Measurements from ENCODE around the gene THRAP3.

THRAP3 gene

DNA sequence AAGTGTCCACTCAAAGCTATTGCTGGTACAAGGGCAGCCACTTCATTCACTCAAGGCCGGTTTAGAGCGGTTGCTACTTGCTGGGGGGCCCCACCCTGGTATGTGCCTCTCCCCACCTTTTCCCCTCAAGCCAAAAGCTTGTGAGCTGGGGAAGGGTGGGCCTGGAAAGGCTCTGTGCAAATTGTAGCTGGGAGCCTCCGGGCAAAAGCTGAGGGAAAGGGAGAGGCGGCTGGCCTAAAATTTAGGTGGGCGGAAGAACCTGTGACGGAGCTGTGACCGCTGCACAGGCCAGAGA, 81.6 kb downstream of the THRAP3 start:
- peaks cover 36% of the 10 kb centered on the region for H3K36me3 ChIP-seq
- H3K4me3 ChIP-seq (ENCODE audit: low read depth, low read length): peak overlapping the region; percentile 55; the same call in 1 of the 2 replicates
- 0 out of 2 replicates have a peak overlapping the region, but pooled peaks have one; percentile 11 for H3K27ac ChIP-seq

GRCh38 chr1:36306210-36306901, 82.1 kb downstream of the THRAP3 start, which contains the start of gene SH3D21:
TSS of gene SH3D21 (plus strand) at chr1:36306368. CDS start at chr1:36306421, 53 bp downstream.
- H3K4me3 ChIP-seq (ENCODE audit: low read depth, low read length): peak within 1 kb of the TSS; percentile 55
- H3K27ac ChIP-seq: peak within 1 kb of the TSS; percentile 76

More for the DNA sequence above, 81.6 kb downstream of the THRAP3 start:
- DNase-seq: no peak
- H3K27me3 ChIP-seq (ENCODE audit: insufficient read depth, low read depth, severe bottlenecking): no peaks in the 10 kb centered on the region
- no peak for TF ChIP-seq CTCF (IDR thresholded peaks at IDR 0.05; ENCODE audit: low read depth, low read length)
- H3K9me3 ChIP-seq (ENCODE audit: severe bottlenecking): no peaks in the 10 kb centered on the region

GRCh38 chr1:36306902-36307456, 82.7 kb downstream of the THRAP3 start:
- DNase-seq: peak; percentile 95
- TF ChIP-seq CTCF (IDR thresholded peaks at IDR 0.05; ENCODE audit: low read depth, low read length): no peak
- Histone ChIP-seq H3K4me3 (ENCODE audit: low read depth, low read length) (peak overlapping the region; percentile 55), H3K9me3 (ENCODE audit: severe bottlenecking) (no peaks in the 10 kb centered on the region), H3K27ac (peak overlapping the region; percentile 76), H3K36me3 (peaks cover 25% of the 10 kb centered on the region), H3K27me3 (ENCODE audit: insufficient read depth, low read depth, severe bottlenecking) (no peaks in the 10 kb centered on the region)

More at GRCh38 chr1:36306210-36306901, 82.1 kb downstream of the THRAP3 start, which contains the start of gene SH3D21:
- peak; percentile 36; the same call in 1 of the 2 replicates for TF ChIP-seq CTCF (IDR thresholded peaks at IDR 0.05; ENCODE audit: low read depth, low read length)
- no peaks in the 10 kb centered on the region for H3K9me3 ChIP-seq (ENCODE audit: severe bottlenecking)
- peak; percentile 83 for DNase-seq
- peaks cover 31% of the 10 kb centered on the region for H3K36me3 ChIP-seq
- no peaks in the 10 kb centered on the region for H3K27me3 ChIP-seq (ENCODE audit: insufficient read depth, low read depth, severe bottlenecking)

GRCh38 chr1:36307601-36308330, 83.5 kb downstream of the THRAP3 start:
- no peak for DNase-seq
- Histone ChIP-seq H3K4me3 (ENCODE audit: low read depth, low read length) (peak overlapping the region; percentile 55), H3K9me3 (ENCODE audit: severe bottlenecking) (no peaks in the 10 kb centered on the region), H3K27ac (no peak overlapping the region), H3K27me3 (ENCODE audit: insufficient read depth, low read depth, severe bottlenecking) (no peaks in the 10 kb centered on the region), H3K36me3 (peaks cover 17% of the 10 kb centered on the region)
- TF ChIP-seq CTCF (IDR thresholded peaks at IDR 0.05; ENCODE audit: low read depth, low read length): no peak

DNA sequence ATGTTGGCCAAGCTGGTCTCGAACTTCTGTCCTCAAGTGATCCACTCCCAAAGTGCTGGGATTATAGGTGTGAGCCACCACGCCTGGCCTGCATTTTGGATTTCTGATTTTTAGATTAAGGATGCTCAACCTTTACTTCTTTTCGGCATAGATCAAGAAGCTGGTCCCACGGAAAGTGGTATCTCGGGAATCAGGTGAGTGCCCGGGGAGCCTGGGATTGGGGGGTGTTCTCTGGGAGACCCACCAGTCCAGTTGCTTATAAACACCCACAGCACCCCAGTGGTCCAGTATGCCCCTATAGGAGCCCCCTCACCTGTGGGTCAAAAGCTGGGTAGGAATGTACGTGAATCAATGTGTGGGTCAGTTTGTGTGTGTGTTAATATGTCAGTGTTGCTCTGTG, 85.2 kb downstream of the THRAP3 start:
- Histone ChIP-seq H3K27ac (no peak overlapping the region), H3K9me3 (ENCODE audit: severe bottlenecking) (no peaks in the 10 kb centered on the region), H3K27me3 (ENCODE audit: insufficient read depth, low read depth, severe bottlenecking) (no peaks in the 10 kb centered on the region), H3K4me3 (ENCODE audit: low read depth, low read length) (no peak overlapping the region), H3K36me3 (peaks cover 9% of the 10 kb centered on the region)
- no peak for DNase-seq
- no peak for TF ChIP-seq CTCF (IDR thresholded peaks at IDR 0.05; ENCODE audit: low read depth, low read length)
